BLaER1 (cell line): ENCODE results near the gene FCER2.
"Not testable (repeated sequence)": the region's sequence is repeated elsewhere in the genome, so short reads cannot be mapped to it uniquely, and the experiment has no call there.

Experiments used
- H3K27ac ChIP-seq: shearing (Covaris generic); formaldehyde crosslinking; 2 replicates; pipeline ENCODE4 v1.8.1; 2022
- H3K27me3 ChIP-seq: shearing (Covaris generic); formaldehyde crosslinking; 2 replicates; pipeline ENCODE4 v1.8.1; 2022
- H3K36me3 ChIP-seq: shearing (Covaris generic); formaldehyde crosslinking; 2 replicates; pipeline ENCODE4 v1.8.1; 2022
- H3K4me1 ChIP-seq: shearing (Covaris generic); formaldehyde crosslinking; 2 replicates; pipeline ENCODE4 v1.8.1; 2022
- H3K4me2 ChIP-seq: shearing (Covaris generic); formaldehyde crosslinking; 2 replicates; pipeline ENCODE4 v1.8.1; 2022
- H3K4me3 ChIP-seq: shearing (Covaris generic); formaldehyde crosslinking; 2 replicates; pipeline ENCODE4 v1.8.1; 2022
- H3K9ac ChIP-seq: shearing (Covaris generic); formaldehyde crosslinking; 2 replicates; pipeline ENCODE4 v1.8.1; 2022
- H3K9me3 ChIP-seq: shearing (Covaris generic); formaldehyde crosslinking; 2 replicates; pipeline ENCODE4 v1.8.1; 2022
- H4K20me1 ChIP-seq: shearing (Covaris generic); formaldehyde crosslinking; 2 replicates; pipeline ENCODE4 v1.8.1; 2022
- Cebpa-rat ChIP-seq: shearing (Covaris generic); IDR thresholded peaks from 2 replicates; pipeline ENCODE4 v1.8.1; 2022

The FCER2 gene

DNA sequence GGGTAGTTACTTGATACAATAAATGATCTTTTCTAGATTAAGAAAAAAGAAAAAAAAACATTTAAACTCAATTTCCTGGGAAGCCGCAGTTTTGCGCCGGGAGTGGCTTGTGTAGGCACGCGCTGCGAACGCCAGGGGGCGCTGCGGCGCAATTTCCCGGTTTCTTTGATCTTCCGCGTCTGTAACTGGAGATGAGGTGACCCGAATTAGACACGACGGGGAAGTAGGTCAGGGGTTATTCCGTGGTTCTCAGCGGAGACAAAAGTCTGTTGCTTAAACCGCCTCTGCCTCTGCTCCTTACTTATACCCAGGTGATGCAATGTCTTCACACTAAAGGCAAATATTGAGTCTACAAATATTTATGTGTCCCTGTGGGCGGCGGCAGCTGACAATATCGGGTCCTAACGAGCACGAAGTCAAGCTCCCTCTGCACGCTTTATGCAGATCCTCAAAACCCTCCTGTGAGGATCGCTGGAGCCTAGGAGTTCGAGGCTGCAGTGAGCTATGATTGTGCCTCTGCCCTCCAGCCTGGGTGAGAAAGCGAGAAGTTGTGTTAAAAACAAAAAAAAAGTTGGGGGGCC is 49.8 kb downstream of the FCER2 start:
- Histone ChIP-seq H3K4me2 (peak overlapping the region; percentile 77), H3K36me3 (peaks cover 13% of the 10 kb centered on the region), H3K4me3 (peak overlapping the region; percentile 53), H3K9ac (peak overlapping the region; percentile 40; the same call in 1 of the 2 replicates), H3K9me3 (no peaks in the 10 kb centered on the region), H4K20me1 (no peaks in the 10 kb centered on the region), H3K27me3 (no peaks in the 10 kb centered on the region), H3K27ac (peak overlapping the region; percentile 43; the same call in 1 of the 2 replicates), H3K4me1 (peaks cover 30% of the 10 kb centered on the region)
- peak; percentile 78 for TF ChIP-seq Cebpa-rat

GRCh38 chr19:7650148-7650547 is 51.8 kb downstream of the FCER2 start:
- peaks cover 19% of the 10 kb centered on the region for H3K4me1 ChIP-seq
- H3K9ac ChIP-seq = no peak overlapping the region
- H3K36me3 ChIP-seq = peaks cover 30% of the 10 kb centered on the region
- no peak overlapping the region for H3K27ac ChIP-seq
- H3K9me3 ChIP-seq = no peaks in the 10 kb centered on the region
- H3K4me2 ChIP-seq = no peak overlapping the region
- no peak overlapping the region for H3K4me3 ChIP-seq
- no peaks in the 10 kb centered on the region for H4K20me1 ChIP-seq
- H3K27me3 ChIP-seq = no peaks in the 10 kb centered on the region
- no peak for TF ChIP-seq Cebpa-rat

GRCh38 chr19:7648265-7649014 is 53.5 kb downstream of the FCER2 start:
- Histone ChIP-seq H3K4me3 (no peak overlapping the region), H3K27me3 (no peaks in the 10 kb centered on the region), H3K4me2 (no peak overlapping the region), H3K9me3 (no peaks in the 10 kb centered on the region), H3K36me3 (peaks cover 43% of the 10 kb centered on the region), H3K27ac (no peak overlapping the region), H4K20me1 (no peaks in the 10 kb centered on the region), H3K4me1 (peaks cover 18% of the 10 kb centered on the region), H3K9ac (no peak overlapping the region)
- TF ChIP-seq Cebpa-rat = no peak

GRCh38 chr19:7647156-7647555 is 54.8 kb downstream of the FCER2 start:
- H3K4me2 ChIP-seq = no peak overlapping the region
- H3K9me3 ChIP-seq = no peaks in the 10 kb centered on the region
- no peak overlapping the region for H3K4me3 ChIP-seq
- no peak for TF ChIP-seq Cebpa-rat
- peaks cover 6% of the 10 kb centered on the region for H3K4me1 ChIP-seq
- peaks cover 52% of the 10 kb centered on the region for H3K36me3 ChIP-seq
- H4K20me1 ChIP-seq = no peaks in the 10 kb centered on the region
- no peaks in the 10 kb centered on the region for H3K27me3 ChIP-seq
- no peak overlapping the region for H3K9ac ChIP-seq
- no peak overlapping the region for H3K27ac ChIP-seq

DNA sequence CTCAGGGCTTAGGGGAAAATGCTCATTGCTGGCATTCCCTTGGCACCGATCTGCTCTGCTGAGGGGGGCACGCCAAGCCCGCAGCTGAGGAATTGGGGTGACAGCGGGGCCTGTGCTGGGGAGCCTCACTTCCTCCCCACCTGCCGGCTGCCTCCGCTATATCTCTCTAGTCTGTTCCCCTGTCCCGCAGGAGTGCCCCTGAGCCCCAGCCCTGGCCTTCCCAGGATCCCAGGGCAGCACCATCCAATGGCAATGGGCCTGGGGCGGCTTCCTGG is 55.6 kb downstream of the FCER2 start:
- Histone ChIP-seq H3K4me1 (no peaks in the 10 kb centered on the region), H3K36me3 (peaks cover 57% of the 10 kb centered on the region), H3K27me3 (no peaks in the 10 kb centered on the region), H4K20me1 (no peaks in the 10 kb centered on the region), H3K9ac (no peak overlapping the region), H3K9me3 (no peaks in the 10 kb centered on the region), H3K4me3 (no peak overlapping the region), H3K27ac (no peak overlapping the region), H3K4me2 (no peak overlapping the region)
- no peak for TF ChIP-seq Cebpa-rat

DNA sequence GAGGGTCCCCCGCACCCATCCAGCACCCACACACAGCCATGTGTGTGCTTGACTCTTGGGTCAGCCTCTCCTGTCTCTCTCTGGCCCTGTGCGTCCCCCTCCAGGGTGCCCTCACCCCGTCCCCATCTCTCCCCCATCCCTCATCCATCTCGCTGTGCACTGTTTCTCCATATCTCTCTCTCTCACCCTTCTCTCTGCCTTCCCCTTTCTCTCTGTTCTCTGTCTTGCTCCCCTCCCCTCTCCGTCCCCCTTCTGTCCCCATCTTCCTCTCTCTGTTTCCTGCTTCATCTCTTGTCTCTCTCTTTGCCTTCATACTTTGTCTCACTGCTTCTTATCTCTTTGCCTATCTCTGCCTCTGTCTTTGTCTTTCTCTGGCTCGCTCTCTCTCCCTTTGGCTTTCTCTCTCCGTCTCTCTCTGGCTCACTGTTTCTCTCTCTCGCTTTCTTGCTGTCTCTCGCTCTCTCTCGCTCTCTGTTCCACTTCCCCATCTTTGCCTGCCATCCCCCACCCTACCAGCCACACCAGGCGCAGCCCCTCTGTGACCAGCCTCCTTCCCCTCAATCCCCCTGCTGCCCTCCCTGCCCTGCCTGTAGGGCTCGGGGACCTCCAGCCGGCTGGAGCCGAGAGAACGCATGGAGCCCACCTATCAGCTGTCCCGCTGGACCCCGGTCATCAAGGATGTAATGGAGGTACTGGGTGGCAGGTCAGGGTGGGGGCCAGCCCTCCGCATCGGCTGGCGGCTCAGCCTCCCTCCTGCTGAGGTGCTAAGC is 56.1 kb downstream of the FCER2 start:
- Histone ChIP-seq H3K4me3 (no peak overlapping the region), H3K9me3 (no peaks in the 10 kb centered on the region), H3K4me1 (no peaks in the 10 kb centered on the region), H3K4me2 (no peak overlapping the region), H3K9ac (no peak overlapping the region), H4K20me1 (no peaks in the 10 kb centered on the region), H3K27me3 (no peaks in the 10 kb centered on the region), H3K36me3 (peaks cover 62% of the 10 kb centered on the region), H3K27ac (no peak overlapping the region)
- TF ChIP-seq Cebpa-rat = no peak

DNA sequence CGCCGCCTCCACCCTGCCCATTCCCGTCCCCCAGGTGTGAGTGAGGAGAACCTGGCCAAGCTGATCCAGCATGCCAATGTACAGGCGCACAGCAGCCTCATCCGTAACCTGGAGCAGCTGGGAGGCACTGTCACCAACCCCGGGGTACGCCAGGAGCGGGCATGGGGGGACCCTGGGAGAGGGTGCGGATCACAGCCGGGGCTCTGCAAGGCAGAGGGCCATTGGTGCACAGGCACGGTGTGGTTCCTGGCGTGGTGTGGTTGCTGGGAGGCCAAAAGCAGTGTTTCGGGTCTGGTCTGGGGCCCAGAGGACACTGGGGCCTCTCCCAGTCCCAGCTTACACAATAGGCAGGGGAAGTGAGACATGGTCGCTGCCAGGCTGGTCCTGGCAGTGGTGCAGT is 56.8 kb downstream of the FCER2 start:
- no peak overlapping the region for H3K4me2 ChIP-seq
- H3K9me3 ChIP-seq = no peaks in the 10 kb centered on the region
- H3K9ac ChIP-seq = no peak overlapping the region
- H3K4me3 ChIP-seq = no peak overlapping the region
- H4K20me1 ChIP-seq = no peaks in the 10 kb centered on the region
- no peak overlapping the region for H3K27ac ChIP-seq
- no peak for TF ChIP-seq Cebpa-rat
- H3K27me3 ChIP-seq = no peaks in the 10 kb centered on the region
- peaks cover 67% of the 10 kb centered on the region for H3K36me3 ChIP-seq
- H3K4me1 ChIP-seq = no peaks in the 10 kb centered on the region

- Histone ChIP-seq H3K4me3 (no peak overlapping the region), H3K9me3 (no peaks in the 10 kb centered on the region), H3K4me2 (no peak overlapping the region), H3K27me3 (no peaks in the 10 kb centered on the region), H4K20me1 (peaks cover 6% of the 10 kb centered on the region; the same call in 1 of the 2 replicates), H3K4me1 (no peaks in the 10 kb centered on the region), H3K9ac (no peak overlapping the region), H3K36me3 (peaks cover 72% of the 10 kb centered on the region), H3K27ac (no peak overlapping the region)
- no peak for TF ChIP-seq Cebpa-rat
Observed at GRCh38 chr19:7644550-7644877, 57.4 kb downstream of the FCER2 start.

DNA sequence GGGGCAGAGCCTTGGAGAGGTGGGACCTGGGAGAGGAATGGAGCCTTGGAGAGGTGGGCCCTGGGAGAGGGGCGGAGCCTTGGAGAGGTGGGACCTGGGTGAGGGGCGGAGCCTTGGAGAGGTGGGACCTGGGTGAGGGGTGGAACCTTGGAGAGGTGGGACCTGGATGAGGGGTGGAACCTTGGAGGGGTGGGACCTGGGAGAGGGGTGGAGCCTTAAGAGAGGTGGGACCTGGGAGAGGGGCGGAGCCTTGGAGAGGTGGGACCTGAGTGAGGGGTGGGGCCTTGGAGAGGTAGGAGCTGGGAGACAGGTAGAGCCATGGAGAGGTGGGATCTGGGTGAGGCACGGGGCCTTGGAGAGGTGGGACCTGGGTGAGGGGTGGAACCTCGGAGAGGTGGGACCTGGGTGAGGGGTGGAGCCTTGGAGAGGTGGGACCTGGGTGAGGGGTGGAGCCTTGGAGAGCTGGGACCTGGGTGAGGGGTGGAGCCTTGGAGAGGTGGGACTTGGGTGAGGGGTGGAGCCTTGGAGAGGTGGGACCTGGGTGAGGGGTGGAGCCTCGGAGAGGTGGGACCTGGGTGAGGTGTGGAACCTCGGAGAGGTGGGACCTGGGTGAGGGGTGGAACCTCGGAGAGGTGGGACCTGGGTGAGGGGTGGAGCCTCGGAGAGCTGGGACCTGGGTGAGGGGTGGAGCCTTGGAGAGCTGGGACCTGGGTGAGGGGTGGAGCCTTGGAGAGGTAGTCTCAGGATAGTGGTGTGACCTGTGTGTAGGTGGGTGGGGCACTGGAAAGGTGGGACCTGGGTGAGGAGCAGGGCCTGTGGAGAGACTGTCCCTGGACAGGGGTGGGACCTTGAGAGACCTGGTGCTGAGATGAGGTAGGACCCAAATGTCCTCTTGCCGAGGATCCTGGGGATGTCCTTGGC is 58.0 kb downstream of the FCER2 start:
- H3K4me2 ChIP-seq, H3K4me3 ChIP-seq, H3K27me3 ChIP-seq, H3K9me3 ChIP-seq, H3K27ac ChIP-seq, H3K9ac ChIP-seq, H3K4me1 ChIP-seq: not testable (repeated sequence)
- Histone ChIP-seq H4K20me1 (peaks cover 12% of the 10 kb centered on the region; the same call in 1 of the 2 replicates), H3K36me3 (peaks cover 78% of the 10 kb centered on the region)
